WERI-Rb-1 (cell line): Measurements from ENCODE around the gene MPC1.

Experiments
- DNase-seq: peaks from one replicate; pipeline ENCODE4 v3.0.0-alpha.2; 2020
- H3K27ac ChIP-seq: fragments of 250-450 bp; sonication (Bioruptor Pico); 2 replicates; pipeline ENCODE4 v1.5.1; 2020; ENCODE audit warnings: mild to moderate bottlenecking, moderate library complexity
- H3K27me3 ChIP-seq: fragments of 250-450 bp; sonication (Bioruptor Pico); 2 replicates; pipeline ENCODE4 v1.5.1; 2021; ENCODE audit warnings: mild to moderate bottlenecking, low read depth, moderate library complexity; ENCODE audit not compliant: insufficient read depth, severe bottlenecking
- H3K36me3 ChIP-seq: fragments of 250-450 bp; sonication (Bioruptor Pico); 2 replicates; pipeline ENCODE4 v1.5.1; 2020; ENCODE audit warnings: mild to moderate bottlenecking, moderate library complexity
- H3K4me3 ChIP-seq: 2 replicates; pipeline ENCODE4 v1.5.1; 2011; ENCODE audit warnings: low read depth, mild to moderate bottlenecking, control low read depth, low read length
- H3K9me3 ChIP-seq: fragments of 250-450 bp; sonication (Bioruptor Pico); 2 replicates; pipeline ENCODE4 v1.5.1; 2021; ENCODE audit warnings: mild to moderate bottlenecking, moderate library complexity; ENCODE audit not compliant: severe bottlenecking
- CTCF ChIP-seq: IDR thresholded peaks from 2 replicates; pipeline ENCODE4 v1.5.1; 2011; ENCODE audit warnings: low read depth, mild to moderate bottlenecking, control low read depth, inconsistent platforms, low read length

The MPC1 gene

GRCh38 chr6:166375013-166375412, 7.7 kb downstream of the MPC1 start:
- no peak overlapping the region for H3K27ac ChIP-seq
- no peak for DNase-seq
- no peaks in the 10 kb centered on the region for H3K36me3 ChIP-seq
- no peak for TF ChIP-seq CTCF
- no peaks in the 10 kb centered on the region for H3K9me3 ChIP-seq
- no peak overlapping the region for H3K4me3 ChIP-seq
- H3K27me3 ChIP-seq = no peaks in the 10 kb centered on the region

GRCh38 chr6:166370489-166370888, 12.3 kb downstream of the MPC1 start:
- no peak for TF ChIP-seq CTCF
- Histone ChIP-seq H3K4me3 (no peak overlapping the region), H3K9me3 (no peaks in the 10 kb centered on the region), H3K27ac (no peak overlapping the region), H3K27me3 (no peaks in the 10 kb centered on the region), H3K36me3 (no peaks in the 10 kb centered on the region)
- DNase-seq = no peak

- no peak for TF ChIP-seq CTCF
- H3K27me3 ChIP-seq = no peaks in the 10 kb centered on the region
- H3K36me3 ChIP-seq = peaks cover 3% of the 10 kb centered on the region
- no peak for DNase-seq
- H3K27ac ChIP-seq = no peak overlapping the region
- no peaks in the 10 kb centered on the region for H3K9me3 ChIP-seq
- no peak overlapping the region for H3K4me3 ChIP-seq
Measured at GRCh38 chr6:166369782-166370181, 13.0 kb downstream of the MPC1 start.

- H3K27ac ChIP-seq = no peak overlapping the region
- TF ChIP-seq CTCF = no peak
- no peak overlapping the region for H3K4me3 ChIP-seq
- H3K27me3 ChIP-seq = no peaks in the 10 kb centered on the region
- no peak for DNase-seq
- peaks cover 3% of the 10 kb centered on the region for H3K36me3 ChIP-seq
- no peaks in the 10 kb centered on the region for H3K9me3 ChIP-seq
Measured at GRCh38 chr6:166366921-166367320, 15.8 kb downstream of the MPC1 start.

GRCh38 chr6:166365806-166366205, 16.9 kb downstream of the MPC1 start:
- no peak for DNase-seq
- H3K9me3 ChIP-seq = no peaks in the 10 kb centered on the region
- no peak overlapping the region for H3K4me3 ChIP-seq
- H3K36me3 ChIP-seq = peaks cover 3% of the 10 kb centered on the region
- H3K27ac ChIP-seq = no peak overlapping the region
- no peak for TF ChIP-seq CTCF
- H3K27me3 ChIP-seq = no peaks in the 10 kb centered on the region

GRCh38 chr6:166365221-166365620, 17.5 kb downstream of the MPC1 start:
- H3K9me3 ChIP-seq = no peaks in the 10 kb centered on the region
- H3K36me3 ChIP-seq = peaks cover 3% of the 10 kb centered on the region
- no peak overlapping the region for H3K27ac ChIP-seq
- H3K4me3 ChIP-seq = no peak overlapping the region
- H3K27me3 ChIP-seq = no peaks in the 10 kb centered on the region
- no peak for TF ChIP-seq CTCF
- DNase-seq = no peak
